HG02840 (cell line): ENCODE measurements around the gene P2RX7.
"Not testable (repeated sequence)": the region's sequence is repeated elsewhere in the genome, so short reads cannot be mapped to it uniquely, and the experiment has no call there.

ENCODE experiments used
- ATAC-seq: cut with Tn5 transposase; IDR thresholded peaks from one replicate; pipeline ENCODE4 v1.9.1; 2021; ENCODE audit warnings: mild to moderate bottlenecking, moderate library complexity, moderate number of reproducible peaks; ENCODE audit not compliant: unreplicated experiment, low FRiP score

P2RX7 gene

DNA sequence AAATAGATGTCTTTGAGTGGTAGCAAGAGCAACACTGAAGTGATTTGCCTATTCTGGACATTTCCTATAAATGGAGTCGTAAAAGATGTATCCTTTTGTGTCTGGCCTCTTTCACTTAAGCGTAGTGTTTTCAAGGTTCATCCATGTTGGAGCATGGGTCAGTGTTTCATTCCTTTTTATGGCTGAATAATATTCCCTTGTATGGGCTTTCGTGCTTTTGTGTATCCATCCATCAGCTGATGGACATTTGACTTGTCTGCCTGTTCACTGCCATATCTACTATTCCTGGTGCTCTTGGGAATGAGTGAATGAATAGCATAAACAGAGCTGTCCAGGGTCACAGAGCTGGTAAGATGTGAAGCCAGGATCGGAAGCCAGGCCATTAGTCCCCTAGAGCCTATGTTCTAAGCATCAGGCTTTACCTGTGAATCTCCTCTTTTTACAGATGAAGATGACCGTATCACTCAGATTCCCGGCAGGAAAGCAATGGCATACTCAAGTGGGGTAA is 1.8 kb upstream of the P2RX7 start:
- no peak for ATAC-seq

DNA sequence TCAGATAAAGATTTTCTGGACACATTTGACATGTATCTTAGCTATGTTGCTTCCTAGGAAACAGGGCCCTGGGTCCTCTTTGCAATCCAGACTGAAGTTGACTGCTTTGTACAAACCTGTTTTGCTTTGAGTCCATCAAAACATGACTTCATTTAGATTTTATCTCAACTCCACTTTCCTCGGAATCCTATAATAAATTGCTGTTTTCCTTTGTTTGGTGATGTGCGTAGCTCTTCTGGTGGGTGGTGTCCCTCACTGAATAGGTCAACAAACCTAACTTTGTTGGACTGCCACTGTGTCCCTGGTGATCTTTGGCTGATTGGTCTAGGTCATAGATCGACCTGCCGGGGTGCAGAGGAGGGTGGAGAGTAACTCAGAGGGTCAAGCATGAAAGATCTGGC is 735 bp upstream of the P2RX7 start:
- no peak for ATAC-seq

DNA sequence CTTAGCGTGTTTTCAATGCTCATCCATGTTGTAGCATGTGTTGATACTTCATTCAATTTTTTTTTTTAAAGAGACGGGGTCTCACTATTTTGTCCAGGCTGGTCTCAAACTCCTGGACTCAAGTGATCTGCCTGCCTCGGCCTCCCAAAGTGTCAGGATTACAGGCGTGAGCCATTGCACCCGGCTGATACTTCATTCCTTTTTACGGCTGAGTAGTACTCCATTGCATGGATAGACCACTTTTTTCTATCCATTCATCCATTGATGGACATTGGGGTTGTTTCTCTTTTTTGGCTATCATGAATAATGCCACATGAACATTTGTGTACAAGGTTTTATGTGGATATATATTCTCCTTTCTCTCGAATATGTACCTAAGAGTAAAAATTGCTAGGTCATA is 1.2 kb downstream of the P2RX7 start:
- ATAC-seq = no peak

- ATAC-seq = no peak
Observed at GRCh38 chr12:121135320-121135719, 2.6 kb downstream of the P2RX7 start.

- no peak for ATAC-seq
Observed at GRCh38 chr12:121137512-121137911, 4.8 kb downstream of the P2RX7 start.

DNA sequence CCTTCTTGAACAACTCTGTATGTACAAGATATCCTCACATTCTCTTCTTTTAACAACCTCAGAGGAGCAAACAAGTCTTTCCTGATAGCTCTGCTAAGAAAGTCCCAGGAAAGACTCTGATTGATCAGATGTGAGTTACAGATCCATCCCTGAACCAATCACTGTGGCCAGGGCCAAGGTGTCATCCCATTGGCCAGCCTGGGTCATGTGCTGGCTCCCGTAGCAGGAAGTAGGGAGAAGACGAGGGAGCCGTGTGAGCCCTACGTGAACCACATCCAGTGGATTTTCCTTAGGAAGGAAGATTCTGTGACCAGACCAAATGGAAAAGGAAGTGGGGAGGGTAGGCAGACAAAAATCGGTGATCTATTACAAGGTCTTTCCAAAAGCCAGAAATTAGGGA is 5.6 kb downstream of the P2RX7 start:
- no peak for ATAC-seq

GRCh38 chr12:121139286-121139685 is 6.6 kb downstream of the P2RX7 start:
- ATAC-seq = no peak

GRCh38 chr12:121142171-121142950 is 9.7 kb downstream of the P2RX7 start:
- ATAC-seq = no peak

- no peak for ATAC-seq
Observed at GRCh38 chr12:121144416-121144914, 11.8 kb downstream of the P2RX7 start.

- ATAC-seq = no peak
Observed at GRCh38 chr12:121145221-121145620, 12.5 kb downstream of the P2RX7 start.

DNA sequence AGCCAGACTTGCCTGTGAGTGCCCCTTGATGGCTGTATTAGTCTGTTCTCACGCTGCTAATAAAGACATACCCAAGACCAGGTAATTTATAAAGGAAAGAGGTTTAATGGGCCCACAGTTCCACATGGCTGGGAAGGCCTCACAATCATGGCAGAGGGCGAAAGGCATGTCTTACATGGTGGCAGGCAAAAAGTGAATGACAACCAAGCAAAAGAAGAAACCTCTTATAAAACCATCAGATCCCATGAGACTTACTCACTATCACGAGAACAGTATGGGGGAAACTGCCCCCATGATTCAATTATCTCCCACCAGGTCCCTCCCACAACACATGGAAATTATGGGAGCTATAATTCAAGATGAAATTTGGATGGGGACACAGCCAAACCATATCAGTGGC is 16.6 kb downstream of the P2RX7 start:
- ATAC-seq = not testable (repeated sequence)

DNA sequence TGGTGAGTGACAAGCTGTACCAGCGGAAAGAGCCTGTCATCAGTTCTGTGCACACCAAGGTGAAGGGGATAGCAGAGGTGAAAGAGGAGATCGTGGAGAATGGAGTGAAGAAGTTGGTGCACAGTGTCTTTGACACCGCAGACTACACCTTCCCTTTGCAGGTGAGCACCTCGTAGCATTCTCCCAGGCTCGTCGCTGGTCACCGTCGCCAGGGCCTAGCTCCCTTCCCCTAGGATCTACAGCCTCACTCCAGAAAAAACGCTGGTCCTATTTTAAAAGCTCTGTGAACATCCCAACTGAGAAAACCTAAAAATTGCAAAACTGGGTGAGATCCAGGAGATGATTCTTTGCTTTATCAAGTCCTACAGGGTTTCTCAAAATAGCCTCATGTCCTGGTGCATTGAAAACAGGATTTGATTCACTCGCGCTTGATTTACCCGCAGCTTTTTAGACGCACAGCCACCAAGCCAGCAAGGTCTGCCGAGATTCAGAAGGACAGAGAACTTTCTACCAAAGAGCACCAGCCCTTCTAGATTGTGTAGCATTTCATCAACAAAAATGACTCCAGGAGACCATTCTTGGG is 22.2 kb downstream of the P2RX7 start:
- ATAC-seq = no peak

GRCh38 chr12:121156365-121156764 is 23.7 kb downstream of the P2RX7 start:
- no peak for ATAC-seq

- ATAC-seq = no peak
Observed at GRCh38 chr12:121158085-121158484, 25.4 kb downstream of the P2RX7 start.

GRCh38 chr12:121158728-121159351 is 26.2 kb downstream of the P2RX7 start:
- ATAC-seq = not testable (repeated sequence)

GRCh38 chr12:121159467-121160307 is 27.0 kb downstream of the P2RX7 start:
- ATAC-seq = no peak

- no peak for ATAC-seq
Observed at GRCh38 chr12:121162384-121162783, 29.7 kb downstream of the P2RX7 start.

DNA sequence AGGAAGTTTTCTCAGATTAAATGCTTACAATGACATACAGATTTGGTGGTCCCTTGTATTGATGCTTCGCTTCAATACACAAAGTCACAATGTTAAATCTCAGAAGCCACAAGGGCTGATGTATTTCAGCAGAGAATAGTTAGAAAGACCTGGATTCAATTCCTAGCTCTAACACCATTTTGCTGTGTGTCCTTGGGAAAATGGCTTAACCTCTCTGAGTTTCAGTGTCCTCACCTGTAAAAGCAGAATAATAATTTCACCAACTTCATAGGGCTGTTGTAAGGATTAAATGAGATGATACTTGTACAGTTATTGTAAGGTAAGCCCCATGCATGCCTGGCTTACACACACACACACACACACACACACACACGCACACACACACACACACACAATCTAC is 30.3 kb downstream of the P2RX7 start:
- no peak for ATAC-seq

DNA sequence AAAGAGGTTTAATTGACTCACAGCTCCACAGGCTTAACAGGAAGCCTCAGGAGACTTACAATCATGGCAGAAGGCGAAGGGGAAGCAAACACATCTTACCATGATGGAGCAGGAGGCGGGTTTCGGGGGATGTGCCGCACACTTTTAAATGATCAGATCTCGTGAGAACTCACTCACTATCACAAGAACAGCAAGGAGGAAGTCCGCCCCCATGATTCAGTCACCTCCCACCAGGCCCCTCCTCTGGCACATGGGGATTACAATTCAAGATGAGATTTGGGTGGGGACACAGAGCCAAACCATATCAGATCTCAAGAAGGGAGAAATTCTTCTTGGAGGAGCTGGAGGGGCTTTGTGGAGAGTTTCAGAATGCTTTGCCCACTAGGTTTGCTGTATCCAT is 32.2 kb downstream of the P2RX7 start:
- ATAC-seq = not testable (repeated sequence)

DNA sequence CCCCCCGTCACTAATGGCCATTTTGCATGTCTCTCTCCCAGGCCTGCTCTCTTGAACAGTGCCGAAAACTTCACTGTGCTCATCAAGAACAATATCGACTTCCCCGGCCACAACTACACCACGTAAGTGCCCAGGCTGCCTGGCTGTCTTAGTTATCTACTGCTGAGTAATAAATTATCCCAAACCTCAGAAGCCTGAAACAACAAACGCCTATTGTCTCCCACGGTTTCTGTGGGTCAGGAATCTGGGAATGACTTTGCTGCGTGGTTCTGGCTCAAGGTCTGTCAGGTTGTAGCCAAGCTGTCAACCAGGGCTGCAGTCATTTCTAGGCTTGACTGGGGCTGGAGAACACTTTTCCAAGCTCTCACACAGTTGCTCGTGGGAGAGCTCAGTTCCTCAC is 32.6 kb downstream of the P2RX7 start:
- no peak for ATAC-seq

GRCh38 chr12:121166356-121166755 is 33.7 kb downstream of the P2RX7 start:
- no peak for ATAC-seq
